ENCODE measurements around the gene P2RX7. TPM values are rescaled to one million over a fixed set of nuclear protein-coding genes. Genes with fewer than 3 reads are reported as not detected.

Gene P2RX7
- total and polyA plus RNA-seq, 9 donors = 4.7 to 10.8 (median 6.9) TPM

DNA sequence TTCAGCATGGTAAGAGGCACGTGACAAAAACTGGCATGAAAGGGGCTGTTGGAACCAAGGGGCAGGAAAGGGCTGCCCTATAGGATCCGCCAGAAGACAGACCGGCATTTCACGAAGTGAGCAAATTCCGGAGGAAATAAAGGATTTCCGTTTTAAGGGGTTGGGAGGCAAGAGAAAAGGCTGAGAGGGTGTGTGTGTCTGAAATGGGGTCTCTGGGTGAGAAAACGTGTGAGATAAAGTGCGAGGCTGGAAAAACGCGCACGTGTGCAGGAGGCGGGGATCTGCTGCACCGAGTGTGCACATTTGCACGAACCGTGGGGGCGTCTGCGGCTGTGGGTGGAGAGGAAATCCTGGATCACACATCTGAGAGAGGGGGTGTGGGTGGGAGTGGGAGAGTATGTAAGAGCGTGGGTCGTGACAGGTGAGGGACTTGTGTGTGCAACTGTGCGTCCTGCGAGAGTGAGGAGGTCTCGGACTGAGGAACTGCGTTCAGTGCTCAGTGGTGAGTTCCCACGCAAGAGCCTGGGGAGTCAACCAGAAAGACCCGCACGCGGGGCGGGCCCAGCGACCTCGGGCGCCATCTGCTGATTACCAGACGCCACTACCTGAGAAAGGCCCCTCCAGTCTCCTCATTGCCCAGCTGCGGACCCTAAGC, 37.0 kb upstream of the P2RX7 start:
- intact Hi-C loops (cut with DNase I) = loop anchor here in 2 of 4 donors (5.0 to 10.0 kb wide), 2 partner anchors 137 to 511 kb away; partner anchors contain the start of gene POP5 (in 1 of the 2)
- Histone ChIP-seq H3K9me3 (no peaks in the 10 kb centered on the region), H3K27ac (no peak overlapping the region), H3K4me1 (ENCODE audit: insufficient read depth) (peaks cover 3% of the 10 kb centered on the region), H3K27me3 (no peaks in the 10 kb centered on the region), H3K4me3 (peak overlapping the region; percentile 8), H3K36me3 (no peaks in the 10 kb centered on the region)
- 1 to 4% (median 2%) methylated on average over 32 to 33 of the region's 33 CpGs for WGBS, 3 donors
- DNase-seq = peak; percentile 62 to 82 (median 74)
- TF ChIP-seq POLR2A (IDR thresholded peaks at IDR 0.05) (no peak), EP300 (IDR thresholded peaks at IDR 0.05) (no peak)
- TF ChIP-seq, protein P1, sequence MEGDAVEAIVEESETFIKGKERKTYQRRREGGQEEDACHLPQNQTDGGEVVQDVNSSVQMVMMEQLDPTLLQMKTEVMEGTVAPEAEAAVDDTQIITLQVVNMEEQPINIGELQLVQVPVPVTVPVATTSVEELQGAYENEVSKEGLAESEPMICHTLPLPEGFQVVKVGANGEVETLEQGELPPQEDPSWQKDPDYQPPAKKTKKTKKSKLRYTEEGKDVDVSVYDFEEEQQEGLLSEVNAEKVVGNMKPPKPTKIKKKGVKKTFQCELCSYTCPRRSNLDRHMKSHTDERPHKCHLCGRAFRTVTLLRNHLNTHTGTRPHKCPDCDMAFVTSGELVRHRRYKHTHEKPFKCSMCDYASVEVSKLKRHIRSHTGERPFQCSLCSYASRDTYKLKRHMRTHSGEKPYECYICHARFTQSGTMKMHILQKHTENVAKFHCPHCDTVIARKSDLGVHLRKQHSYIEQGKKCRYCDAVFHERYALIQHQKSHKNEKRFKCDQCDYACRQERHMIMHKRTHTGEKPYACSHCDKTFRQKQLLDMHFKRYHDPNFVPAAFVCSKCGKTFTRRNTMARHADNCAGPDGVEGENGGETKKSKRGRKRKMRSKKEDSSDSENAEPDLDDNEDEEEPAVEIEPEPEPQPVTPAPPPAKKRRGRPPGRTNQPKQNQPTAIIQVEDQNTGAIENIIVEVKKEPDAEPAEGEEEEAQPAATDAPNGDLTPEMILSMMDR (IDR thresholded peaks at IDR 0.05) = peak; percentile 58 to 81 (median 67)

DNA sequence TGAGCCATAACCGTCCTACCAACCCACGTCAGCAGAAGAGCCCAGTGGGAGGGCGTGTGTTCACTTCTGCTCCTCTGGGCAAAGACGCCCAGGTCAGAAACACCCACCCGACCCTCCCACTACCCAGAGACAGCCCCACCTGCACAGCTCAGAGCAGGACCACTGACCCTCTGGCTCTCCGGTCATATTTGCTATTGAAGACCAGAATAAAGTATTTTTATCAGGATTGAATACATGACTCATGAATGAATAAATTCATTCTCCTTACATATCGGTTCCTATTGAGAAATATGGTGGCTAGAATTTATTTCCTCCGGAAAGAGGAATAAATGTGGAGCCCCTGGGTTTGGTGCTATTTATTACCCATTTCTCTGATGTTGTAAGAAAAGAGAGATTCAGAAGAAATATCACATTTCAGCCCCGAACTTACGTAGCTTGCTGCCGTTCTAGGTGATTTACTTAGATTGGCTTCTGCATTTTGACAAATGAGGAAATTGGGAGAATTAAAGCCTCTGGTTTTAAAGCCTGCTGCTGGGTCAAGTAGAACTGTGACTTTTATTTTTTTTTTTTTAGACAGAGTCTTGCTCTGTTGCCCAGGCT, 36.4 kb upstream of the P2RX7 start:
- Histone ChIP-seq H3K4me3 (no peak overlapping the region), H3K4me1 (ENCODE audit: insufficient read depth) (peaks cover 3% of the 10 kb centered on the region), H3K36me3 (no peaks in the 10 kb centered on the region), H3K9me3 (no peaks in the 10 kb centered on the region), H3K27ac (no peak overlapping the region), H3K27me3 (no peaks in the 10 kb centered on the region)
- 24 to 32% (median 29%) methylated on average over 11 of the region's 11 CpGs for WGBS, 3 donors
- intact Hi-C loops (cut with DNase I) = loop anchor here in 2 of 4 donors (5.0 to 10.0 kb wide), 2 partner anchors 136 to 511 kb away; partner anchors contain the start of gene POP5 (in 1 of the 2)
- DNase-seq = no peak
- TF ChIP-seq POLR2A (IDR thresholded peaks at IDR 0.05) (no peak), EP300 (IDR thresholded peaks at IDR 0.05) (no peak)
- TF ChIP-seq, protein P1 (IDR thresholded peaks at IDR 0.05) = peak in 1 of 3 donors; percentile 7

DNA sequence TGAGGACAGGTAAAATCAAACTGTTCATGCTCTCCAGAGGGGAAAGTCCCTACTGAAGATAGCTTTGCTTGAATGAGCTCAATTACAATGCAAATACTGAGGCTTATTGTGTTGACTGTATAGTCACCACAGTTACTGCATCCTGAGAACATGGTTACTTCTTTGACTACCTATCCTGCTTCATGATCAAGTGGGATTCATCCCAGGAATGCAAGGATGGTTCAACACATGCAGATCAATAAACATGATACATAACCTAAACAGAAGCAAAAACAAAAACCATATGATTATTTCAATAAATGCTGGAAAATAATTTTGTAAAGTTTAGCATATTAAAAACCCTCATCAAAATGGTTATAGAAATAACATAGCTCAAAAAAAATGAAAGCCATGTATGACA, 32.9 kb upstream of the P2RX7 start:
- Histone ChIP-seq H3K27ac (no peak overlapping the region), H3K36me3 (no peaks in the 10 kb centered on the region), H3K4me1 (ENCODE audit: insufficient read depth) (peaks cover 3% of the 10 kb centered on the region), H3K4me3 (no peak overlapping the region), H3K27me3 (no peaks in the 10 kb centered on the region), H3K9me3 (no peaks in the 10 kb centered on the region)
- intact Hi-C loops (cut with DNase I) = loop anchor here in 2 of 4 donors (5.0 to 10.0 kb wide), 2 partner anchors 133 to 515 kb away; partner anchors contain the start of gene POP5 (in 1 of the 2)
- no peak for DNase-seq
- no peak for TF ChIP-seq POLR2A (IDR thresholded peaks at IDR 0.05)

DNA sequence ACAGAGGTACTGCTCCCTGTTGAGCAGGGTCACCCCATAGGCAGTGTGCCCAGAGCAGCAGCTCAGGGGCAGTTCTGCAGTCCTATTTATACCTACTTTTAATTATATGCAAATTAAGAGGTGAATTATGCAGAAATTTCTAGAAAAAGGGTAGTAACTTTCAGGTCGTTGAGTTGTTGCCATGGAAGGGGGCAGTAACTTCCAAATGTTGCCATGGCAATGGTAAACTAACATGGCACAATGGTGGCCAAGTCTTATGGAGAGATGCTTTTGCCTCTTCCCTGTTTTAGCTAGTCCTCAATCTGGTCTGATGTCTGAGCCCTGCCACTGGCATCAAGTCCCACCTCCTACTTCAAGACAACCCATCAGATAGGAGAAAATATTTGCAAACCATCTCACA, 30.4 kb upstream of the P2RX7 start:
- H3K27ac ChIP-seq = no peak overlapping the region
- DNase-seq = no peak
- WGBS, 3 donors = 19 to 23% (median 21%) methylated on average over 1 of the region's 1 CpG
- intact Hi-C loops (cut with DNase I) = no loop called here
- TF ChIP-seq, protein P1 (IDR thresholded peaks at IDR 0.05) = no peak
- TF ChIP-seq EP300 (IDR thresholded peaks at IDR 0.05) (no peak), POLR2A (IDR thresholded peaks at IDR 0.05) (no peak)
- no peak overlapping the region for H3K4me3 ChIP-seq
- H3K9me3 ChIP-seq = no peaks in the 10 kb centered on the region
- no peaks in the 10 kb centered on the region for H3K4me1 ChIP-seq (ENCODE audit: insufficient read depth)
- H3K27me3 ChIP-seq = no peaks in the 10 kb centered on the region
- H3K36me3 ChIP-seq = no peaks in the 10 kb centered on the region

DNA sequence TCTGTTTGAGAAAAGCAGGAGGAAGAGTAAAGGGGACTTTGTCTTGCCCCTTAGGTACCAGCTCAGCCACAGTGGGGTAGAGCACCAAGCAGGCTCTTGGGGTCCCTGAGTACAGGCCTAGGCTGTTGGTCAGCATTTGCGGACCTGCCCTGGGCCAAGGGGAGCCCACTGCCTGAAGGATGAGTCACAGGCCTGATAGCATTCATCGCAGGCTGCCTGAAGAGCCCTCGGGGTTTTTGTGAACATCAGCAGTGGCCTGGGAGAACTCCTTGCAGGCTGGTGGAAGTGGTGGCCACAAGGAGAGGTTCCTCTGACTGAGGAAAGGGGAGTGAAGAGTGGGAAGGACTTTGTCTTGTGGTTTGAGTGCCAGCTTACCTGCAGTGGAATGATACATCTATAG, 25.0 kb upstream of the P2RX7 start:
- no peak overlapping the region for H3K27ac ChIP-seq
- H3K4me3 ChIP-seq = no peak overlapping the region
- WGBS, 3 donors = 55 to 73% (median 59%) methylated on average over 2 to 3 of the region's 3 CpGs
- H3K27me3 ChIP-seq = no peaks in the 10 kb centered on the region
- no peaks in the 10 kb centered on the region for H3K4me1 ChIP-seq (ENCODE audit: insufficient read depth)
- no peak for DNase-seq
- intact Hi-C loops (cut with DNase I) = no loop called here
- no peaks in the 10 kb centered on the region for H3K36me3 ChIP-seq
- TF ChIP-seq POLR2A (IDR thresholded peaks at IDR 0.05) = no peak
- TF ChIP-seq EP300 (IDR thresholded peaks at IDR 0.05) = no peak
- TF ChIP-seq, protein P1 (IDR thresholded peaks at IDR 0.05) = no peak
- no peaks in the 10 kb centered on the region for H3K9me3 ChIP-seq

Measured in ovary (tissue), 9 donors.